GM10847 (cell line): Measurements from ENCODE around the gene SIVA1.

Experiments
- POLR2A ChIP-seq: IDR thresholded peaks from 2 replicates; pipeline ENCODE4 v1.6.1; 2011; ENCODE audit not compliant: insufficient read length; ENCODE audit errors: extremely low read depth

Gene SIVA1

GRCh38 chr14:104751539-104752422, 1.2 kb upstream of the SIVA1 start:
- no peak for TF ChIP-seq POLR2A

GRCh38 chr14:104752423-104752734, 568 bp upstream of the SIVA1 start:
- TF ChIP-seq POLR2A = peak; percentile 20

- no peak for TF ChIP-seq POLR2A
Observed at GRCh38 chr14:104753528-104754212, 723 bp downstream of the SIVA1 start.

- no peak for TF ChIP-seq POLR2A
Observed at GRCh38 chr14:104754213-104754851, 1.4 kb downstream of the SIVA1 start.

GRCh38 chr14:104755621-104756020, 2.7 kb downstream of the SIVA1 start:
- TF ChIP-seq POLR2A = no peak

- no peak for TF ChIP-seq POLR2A
Observed at GRCh38 chr14:104756477-104757237, 3.7 kb downstream of the SIVA1 start.

GRCh38 chr14:104757238-104757585, 4.3 kb downstream of the SIVA1 start:
- TF ChIP-seq POLR2A = no peak

GRCh38 chr14:104757681-104758392, 4.9 kb downstream of the SIVA1 start:
- TF ChIP-seq POLR2A = no peak

- no peak for TF ChIP-seq POLR2A
Observed at GRCh38 chr14:104758981-104759969, 6.3 kb downstream of the SIVA1 start.

- no peak for TF ChIP-seq POLR2A
Observed at GRCh38 chr14:104765517-104765916, 12.6 kb downstream of the SIVA1 start.

- no peak for TF ChIP-seq POLR2A
Observed at GRCh38 chr14:104766256-104766862, 13.4 kb downstream of the SIVA1 start.

- no peak for TF ChIP-seq POLR2A
Observed at GRCh38 chr14:104766863-104767633, 14.1 kb downstream of the SIVA1 start.

GRCh38 chr14:104767634-104767918, 14.6 kb downstream of the SIVA1 start:
- no peak for TF ChIP-seq POLR2A
